K562 (cell line): ENCODE data around the gene CNTF. TPM values are rescaled to one million over a fixed set of nuclear protein-coding genes. Genes with fewer than 3 reads are reported as not detected.

Experiments
- ATF7 ChIP-seq: fragments of 450-650 bp; IDR thresholded peaks from 2 replicates; pipeline ENCODE4 v1.7.1; 2014; ENCODE audit warnings: mild to moderate bottlenecking, moderate library complexity
- CCAR2 ChIP-seq: fragments of 200-400 bp; formaldehyde crosslinking; IDR thresholded peaks from 2 replicates; pipeline ENCODE4 v1.6.1; 2017; ENCODE audit warnings: mild to moderate bottlenecking, low read depth, low read length
- CEBPZ ChIP-seq: fragments of 150-350 bp; IDR thresholded peaks from 2 replicates; pipeline ENCODE4 v1.6.1; 2014; ENCODE audit warnings: low read depth, mild to moderate bottlenecking, low read length, borderline replicate concordance
- CHAMP1 ChIP-seq: fragments of 450-650 bp; IDR thresholded peaks from 2 replicates; pipeline ENCODE4 v1.6.1; 2016; ENCODE audit warnings: mild to moderate bottlenecking
- CREB3 ChIP-seq: fragments of 450-650 bp; conservative IDR thresholded peaks from 2 replicates; pipeline ENCODE4 v1.6.1; 2016; ENCODE audit warnings: missing genetic modification characterization, low read depth, mild to moderate bottlenecking, missing compliant biosample characterization, moderate library complexity
- E2F3 ChIP-seq: fragments of 250-450 bp; sonication (Bioruptor Pico); IDR thresholded peaks from 2 replicates; pipeline ENCODE4 v1.4.0; 2020; ENCODE audit warnings: mild to moderate bottlenecking
- FOXJ3 ChIP-seq: sonication (generic); formaldehyde crosslinking; IDR thresholded peaks from 2 replicates; pipeline ENCODE4 v1.4.0; 2020; ENCODE audit warnings: mild to moderate bottlenecking, missing genetic modification reagents
- GATAD2B ChIP-seq: fragments of 450-650 bp; IDR thresholded peaks from 2 replicates; pipeline ENCODE4 v1.6.1; 2017; ENCODE audit warnings: mild to moderate bottlenecking, borderline replicate concordance
- GTF2F1 ChIP-seq: IDR thresholded peaks from 2 replicates; pipeline ENCODE4 v1.6.1; 2011; ENCODE audit warnings: low read depth, low read length, improper control_type of control experiment
- HDAC6 ChIP-seq: IDR thresholded peaks from 2 replicates; pipeline ENCODE4 v1.6.1; 2012; ENCODE audit warnings: low read depth, mild to moderate bottlenecking, control low read depth, inconsistent platforms, low read length, moderate library complexity
- HDAC8 ChIP-seq: fragments of 450-650 bp; IDR thresholded peaks from 2 replicates; pipeline ENCODE4 v1.6.1; 2016; ENCODE audit warnings: mild to moderate bottlenecking, missing genetic modification characterization, moderate library complexity, missing compliant biosample characterization
- L3MBTL2 ChIP-seq: fragments of 450-650 bp; IDR thresholded peaks from 2 replicates; pipeline ENCODE4 v1.6.1; 2016; ENCODE audit warnings: mild to moderate bottlenecking, moderate library complexity
- SMC3 ChIP-seq: conservative IDR thresholded peaks from 2 replicates; pipeline ENCODE4 v1.6.1; 2011; ENCODE audit warnings: low read depth, low read length, improper control_type of control experiment; ENCODE audit not compliant: insufficient read depth
- SREBF1 ChIP-seq: fragments of 150-350 bp; IDR thresholded peaks from 2 replicates; pipeline ENCODE4 v1.6.1; 2014; ENCODE audit warnings: antibody characterized with exemption, low read depth, low read length, borderline replicate concordance
- TSC22D4 ChIP-seq: fragments of 450-650 bp; IDR thresholded peaks from 2 replicates; pipeline ENCODE4 v1.6.1; 2016; ENCODE audit warnings: missing genetic modification characterization, missing biosample characterization, control low read depth
- U2AF1 ChIP-seq: fragments of 200-400 bp; formaldehyde crosslinking; optimal IDR thresholded peaks from 2 replicates; pipeline ENCODE3; 2017; ENCODE audit warnings: mild to moderate bottlenecking, low read depth, low read length, moderate library complexity
- VEZF1 ChIP-seq: fragments of 200-800 bp; sonication (Bioruptor generic); IDR thresholded peaks from 2 replicates; pipeline ENCODE4 v1.6.1; 2017; ENCODE audit warnings: missing genetic modification characterization, missing compliant biosample characterization
- ZEB2 ChIP-seq: fragments of 450-650 bp; IDR thresholded peaks from 2 replicates; pipeline ENCODE4 v1.6.1; 2016
- ZNF316 ChIP-seq: fragments of 450-650 bp; IDR thresholded peaks from 2 replicates; pipeline ENCODE4 v1.6.1; 2016
- ZNF551 ChIP-seq: fragments of 250-450 bp; sonication (Bioruptor Pico); IDR thresholded peaks from 2 replicates; pipeline ENCODE4 v1.5.0; 2021; ENCODE audit warnings: mild to moderate bottlenecking, moderate library complexity
- ZNF79 ChIP-seq: fragments of 250-450 bp; sonication (Bioruptor Pico); IDR thresholded peaks from 2 replicates; pipeline ENCODE4 v1.4.0; 2020; ENCODE audit warnings: low read depth, mild to moderate bottlenecking, moderate library complexity
- polyA plus RNA-seq, 8 experiments: library from polyadenylated mRNA; depleted of rRNA in 4 of 8; stranded (reverse) in 5 of 8; unstranded in 3 of 8; fragments of >200 nt; fragmentation: Nextera tagmentation in 2 of 8; fragmentation: Illumina TruSeq in 1 of 8; extraction: Ambion mirVana in 2 of 8; extraction: Trizol in 1 of 8; gene quantifications; 2 replicates each; pipeline versions ENCODE4 v1.2.1 to v1.2.3, GENCODE V29; 2011 to 2014; ENCODE audit warnings: inconsistent platforms in 1 of 8, missing spikeins in 1 of 8
- total RNA-seq, 7 experiments: library from RNA; depleted of rRNA in 6 of 7; stranded (reverse); fragments of >200 nt in 6 of 7; fragmentation: Illumina TruSeq in 2 of 7; extraction: Trizol in 2 of 7; gene quantifications; 2 replicates each; pipeline versions ENCODE4 v1.2.1 to v1.2.3, GENCODE V29; 2011 to 2021; ENCODE audit warnings: low replicate concordance in 1 of 7

CNTF gene
- total and polyA plus RNA-seq, 9 of the 15 experiments (the other 6 are each of a cell fraction or from before 2014, with no cell fraction given): 0.17 to 5.0 (median 2.3) TPM

- TF ChIP-seq CHAMP1: no peak
- peak; percentile 66; the same call in 1 of the 2 replicates for TF ChIP-seq E2F3 (CRISPR knock-in tag)
- TF ChIP-seq FOXJ3 (CRISPR knock-in tag): no peak
- TF ChIP-seq VEZF1 (CRISPR knock-in tag): peak; percentile 73; the same call in 1 of the 2 replicates
- no peak for TF ChIP-seq CCAR2
- TF ChIP-seq SREBF1: no peak
- no peak for TF ChIP-seq TSC22D4 (tag)
- TF ChIP-seq U2AF1: no peak
- TF ChIP-seq ATF7: no peak; the same call in 1 of the 2 replicates
- no peak for TF ChIP-seq ZNF551
- no peak for TF ChIP-seq CREB3 (tag)
- TF ChIP-seq CEBPZ: no peak
- no peak for TF ChIP-seq SMC3
- TF ChIP-seq ZNF79 (CRISPR knock-in tag): no peak
- TF ChIP-seq GATAD2B: no peak
- TF ChIP-seq HDAC8 (tag): no peak
- TF ChIP-seq GTF2F1: no peak
- TF ChIP-seq ZNF316: no peak
- TF ChIP-seq ZEB2: no peak
- TF ChIP-seq HDAC6: no peak
- TF ChIP-seq L3MBTL2: peak; percentile 50; the same call in 1 of the 2 replicates
Measured at GRCh38 chr11:58578635-58579191, 43.8 kb upstream of the CNTF start, which contains the start of gene ZFP91 (continued).
